Measurements from ENCODE around the gene PTPRG. TPM values are rescaled to one million over a fixed set of nuclear protein-coding genes. Genes with fewer than 3 reads are reported as not detected.

The PTPRG gene
- polyA plus RNA-seq, 2 donors, result 1.1 to 1.6 TPM

DNA sequence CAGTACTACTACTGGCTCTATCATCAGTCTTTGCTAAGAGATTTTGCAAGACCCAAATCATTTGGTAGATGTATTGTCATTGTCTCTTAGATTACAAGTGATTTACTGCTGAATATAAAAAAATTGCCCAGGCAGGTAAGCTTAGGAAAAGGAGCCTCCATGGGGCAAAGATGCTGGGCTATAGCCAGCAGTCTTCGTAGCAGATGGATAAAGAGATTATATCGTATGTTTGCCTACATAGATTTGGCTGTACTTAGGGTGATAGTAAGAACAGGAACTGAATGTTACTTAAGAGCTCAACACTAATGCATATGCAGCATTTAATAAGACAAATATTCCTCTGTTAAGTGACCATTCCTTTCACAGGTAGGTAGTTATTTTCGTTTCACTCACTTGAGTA, 48.9 kb downstream of the PTPRG start:
- Histone ChIP-seq H3K9me3 (ENCODE audit: control insufficient read depth in 2 of 2, insufficient read depth in 1 of 2, low read depth in 1 of 2, low read length in 1 of 2) (no peaks in the 10 kb centered on the region), H3K27ac (ENCODE audit: low read depth in 2 of 2, low read length in 1 of 2) (no peak overlapping the region), H3K4me3 (ENCODE audit: low read depth in 1 of 2, low read length in 2 of 2) (no peak overlapping the region), H3K36me3 (ENCODE audit: control insufficient read depth in 2 of 2, insufficient read depth in 2 of 2, low read length in 1 of 2) (no peaks in the 10 kb centered on the region), H3K4me1 (ENCODE audit: control insufficient read depth in 2 of 2, insufficient read depth in 2 of 2, low read length in 1 of 2) (no peaks in the 10 kb centered on the region), H3K27me3 (ENCODE audit: control insufficient read depth in 1 of 2, insufficient read depth in 2 of 2, low read length in 2 of 2) (no peaks in the 10 kb centered on the region)
- 46 to 47% methylated on average over 3 of the region's 3 CpGs for WGBS, 2 donors

DNA sequence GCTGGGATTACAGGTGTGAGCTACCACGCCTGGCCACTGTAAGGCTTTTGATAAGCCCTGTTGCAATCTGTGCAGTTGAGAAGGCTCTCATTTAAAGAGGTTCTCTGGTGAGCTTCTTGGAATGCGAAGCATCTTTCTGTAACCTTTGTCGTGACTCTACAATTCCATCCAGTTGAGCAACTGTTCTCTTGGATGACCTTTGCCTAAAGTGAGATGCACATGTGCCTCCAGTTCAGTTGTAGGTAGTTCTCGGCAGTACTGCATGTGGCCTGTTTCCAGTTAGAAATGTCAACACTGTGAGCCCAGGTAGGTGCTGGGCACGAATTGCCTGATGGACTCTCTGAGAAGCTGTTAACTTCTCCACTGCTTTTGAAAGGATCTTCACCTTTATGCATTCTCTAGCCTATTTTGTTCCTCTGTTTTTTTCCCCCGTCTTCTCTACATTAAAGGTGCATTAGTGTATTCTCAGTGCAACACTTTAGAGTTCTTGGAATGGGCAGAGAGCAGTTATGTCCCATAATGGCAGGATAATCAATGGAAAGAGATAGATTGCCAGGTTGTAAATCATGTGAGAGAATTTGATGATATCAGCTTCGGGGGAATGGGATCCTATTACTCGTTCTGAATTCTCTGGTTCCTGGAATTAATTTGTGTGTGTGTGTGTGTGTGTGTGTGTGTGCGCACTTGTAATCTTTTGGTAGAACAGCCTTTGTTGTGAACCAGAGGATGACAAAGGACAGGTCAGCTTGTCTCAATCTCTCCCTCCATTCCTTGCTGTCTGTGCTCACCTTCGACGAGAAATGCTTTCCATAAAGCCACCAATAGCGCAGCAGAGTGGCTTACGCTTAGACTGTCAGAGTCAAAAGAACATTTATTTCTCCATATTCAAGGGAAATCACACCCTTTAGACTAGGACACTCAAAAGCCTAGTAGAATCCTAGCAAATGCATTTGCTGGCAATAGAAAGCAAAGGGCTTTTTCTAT, 51.1 kb downstream of the PTPRG start:
- no peaks in the 10 kb centered on the region for H3K36me3 ChIP-seq (ENCODE audit: control insufficient read depth in 2 of 2, insufficient read depth in 2 of 2, low read length in 1 of 2)
- H3K9me3 ChIP-seq (ENCODE audit: control insufficient read depth in 2 of 2, insufficient read depth in 1 of 2, low read depth in 1 of 2, low read length in 1 of 2), result no peaks in the 10 kb centered on the region
- no peak overlapping the region for H3K27ac ChIP-seq (ENCODE audit: low read depth in 2 of 2, low read length in 1 of 2)
- no peak overlapping the region for H3K4me3 ChIP-seq (ENCODE audit: low read depth in 1 of 2, low read length in 2 of 2)
- no peaks in the 10 kb centered on the region for H3K4me1 ChIP-seq (ENCODE audit: control insufficient read depth in 2 of 2, insufficient read depth in 2 of 2, low read length in 1 of 2)
- 78 to 88% methylated on average over 13 of the region's 13 CpGs for WGBS, 2 donors
- no peaks in the 10 kb centered on the region for H3K27me3 ChIP-seq (ENCODE audit: control insufficient read depth in 1 of 2, insufficient read depth in 2 of 2, low read length in 2 of 2)

DNA sequence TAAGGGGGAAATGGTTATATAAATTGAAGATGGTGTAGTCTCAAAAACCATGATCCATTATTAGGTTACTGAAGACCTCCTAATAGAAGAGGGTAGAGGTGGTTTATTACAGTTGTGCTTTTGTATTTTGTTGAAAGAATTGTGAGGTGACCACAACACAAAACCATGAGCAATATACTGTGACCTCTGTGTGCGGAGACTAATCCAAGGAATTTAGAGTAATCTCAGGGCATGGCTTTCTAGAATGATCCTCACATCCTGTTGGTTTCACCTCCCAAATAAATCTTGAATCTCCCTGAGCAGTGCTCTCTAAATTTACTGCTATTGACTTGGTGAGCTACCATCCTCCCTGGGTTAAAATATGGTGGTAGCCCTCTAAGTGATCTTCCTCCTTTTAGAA, 52.3 kb downstream of the PTPRG start:
- 97 to 98% methylated on average over 1 of the region's 1 CpG for WGBS, 2 donors
- Histone ChIP-seq H3K4me3 (ENCODE audit: low read depth in 1 of 2, low read length in 2 of 2) (no peak overlapping the region), H3K4me1 (ENCODE audit: control insufficient read depth in 2 of 2, insufficient read depth in 2 of 2, low read length in 1 of 2) (no peaks in the 10 kb centered on the region), H3K27me3 (ENCODE audit: control insufficient read depth in 1 of 2, insufficient read depth in 2 of 2, low read length in 2 of 2) (no peaks in the 10 kb centered on the region), H3K36me3 (ENCODE audit: control insufficient read depth in 2 of 2, insufficient read depth in 2 of 2, low read length in 1 of 2) (no peaks in the 10 kb centered on the region), H3K27ac (ENCODE audit: low read depth in 2 of 2, low read length in 1 of 2) (no peak overlapping the region), H3K9me3 (ENCODE audit: control insufficient read depth in 2 of 2, insufficient read depth in 1 of 2, low read depth in 1 of 2, low read length in 1 of 2) (no peaks in the 10 kb centered on the region)

DNA sequence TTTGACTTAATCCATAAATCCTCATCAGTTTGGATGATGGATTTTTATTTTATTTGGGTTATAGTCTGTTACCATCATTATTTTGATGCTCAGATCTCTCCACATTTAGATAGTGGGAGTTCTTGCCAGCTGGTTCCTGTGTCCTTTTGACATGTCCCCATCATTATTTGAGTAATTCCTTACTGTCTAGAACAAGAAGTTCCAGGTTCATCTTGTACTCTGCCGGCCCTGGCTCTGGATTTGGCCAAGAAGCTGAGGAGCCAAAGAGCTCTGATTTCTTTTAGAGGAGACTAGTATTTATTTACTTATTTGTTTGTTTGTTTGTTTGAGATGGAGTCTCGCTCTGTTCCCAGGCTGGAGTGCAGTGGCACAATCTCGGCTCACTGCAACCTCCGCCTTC, 54.3 kb downstream of the PTPRG start:
- WGBS, 2 donors, result 93% methylated on average over 4 of the region's 4 CpGs
- Histone ChIP-seq H3K27ac (ENCODE audit: low read depth in 2 of 2, low read length in 1 of 2) (no peak overlapping the region), H3K4me1 (ENCODE audit: control insufficient read depth in 2 of 2, insufficient read depth in 2 of 2, low read length in 1 of 2) (no peaks in the 10 kb centered on the region), H3K27me3 (ENCODE audit: control insufficient read depth in 1 of 2, insufficient read depth in 2 of 2, low read length in 2 of 2) (no peaks in the 10 kb centered on the region), H3K36me3 (ENCODE audit: control insufficient read depth in 2 of 2, insufficient read depth in 2 of 2, low read length in 1 of 2) (no peaks in the 10 kb centered on the region), H3K9me3 (ENCODE audit: control insufficient read depth in 2 of 2, insufficient read depth in 1 of 2, low read depth in 1 of 2, low read length in 1 of 2) (no peaks in the 10 kb centered on the region), H3K4me3 (ENCODE audit: low read depth in 1 of 2, low read length in 2 of 2) (no peak overlapping the region)

DNA sequence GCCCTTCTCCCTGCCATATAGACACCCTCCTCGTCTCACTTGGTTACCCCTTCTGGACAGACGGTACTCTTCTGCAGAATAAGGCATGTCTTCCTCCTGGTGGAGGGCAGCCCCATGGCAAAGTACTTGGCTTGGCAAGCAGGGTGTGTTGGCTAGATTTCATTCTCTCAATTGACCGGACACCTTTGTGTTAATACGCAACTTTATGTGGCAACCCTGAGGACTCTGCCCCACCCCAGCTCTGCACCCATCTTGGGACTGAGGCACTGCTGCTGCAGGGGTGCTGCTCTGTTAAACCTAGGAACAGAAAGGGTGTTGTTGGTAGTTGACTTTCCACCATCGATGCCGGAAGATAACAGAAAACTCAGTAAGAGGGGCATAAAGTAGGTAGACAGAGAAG, 55.2 kb downstream of the PTPRG start:
- Histone ChIP-seq H3K36me3 (ENCODE audit: control insufficient read depth in 2 of 2, insufficient read depth in 2 of 2, low read length in 1 of 2) (no peaks in the 10 kb centered on the region), H3K4me1 (ENCODE audit: control insufficient read depth in 2 of 2, insufficient read depth in 2 of 2, low read length in 1 of 2) (no peaks in the 10 kb centered on the region), H3K27me3 (ENCODE audit: control insufficient read depth in 1 of 2, insufficient read depth in 2 of 2, low read length in 2 of 2) (no peaks in the 10 kb centered on the region), H3K4me3 (ENCODE audit: low read depth in 1 of 2, low read length in 2 of 2) (no peak overlapping the region), H3K27ac (ENCODE audit: low read depth in 2 of 2, low read length in 1 of 2) (no peak overlapping the region), H3K9me3 (ENCODE audit: control insufficient read depth in 2 of 2, insufficient read depth in 1 of 2, low read depth in 1 of 2, low read length in 1 of 2) (no peaks in the 10 kb centered on the region)
- 95 to 98% methylated on average over 6 of the region's 6 CpGs for WGBS, 2 donors

DNA sequence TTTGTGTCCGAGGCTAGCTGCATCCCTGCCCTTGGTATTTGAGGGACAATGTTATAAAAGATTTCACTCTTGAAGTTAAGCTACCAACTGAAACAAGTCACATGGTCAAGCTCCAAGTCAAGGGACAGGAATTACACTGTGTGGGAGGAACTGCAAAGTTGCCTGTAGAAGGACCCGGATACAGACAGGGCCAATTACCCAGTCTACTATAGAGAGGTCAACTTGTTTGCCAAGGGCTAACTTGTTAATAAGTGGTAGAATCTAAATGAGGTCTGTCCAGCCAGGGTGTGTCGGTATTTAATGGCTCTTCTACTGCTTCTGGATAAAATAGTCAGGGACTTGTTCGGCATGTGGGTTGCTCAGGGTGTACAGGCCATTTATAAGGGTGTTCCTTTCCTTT, 55.7 kb downstream of the PTPRG start:
- Histone ChIP-seq H3K9me3 (ENCODE audit: control insufficient read depth in 2 of 2, insufficient read depth in 1 of 2, low read depth in 1 of 2, low read length in 1 of 2) (no peaks in the 10 kb centered on the region), H3K4me1 (ENCODE audit: control insufficient read depth in 2 of 2, insufficient read depth in 2 of 2, low read length in 1 of 2) (no peaks in the 10 kb centered on the region), H3K4me3 (ENCODE audit: low read depth in 1 of 2, low read length in 2 of 2) (no peak overlapping the region), H3K36me3 (ENCODE audit: control insufficient read depth in 2 of 2, insufficient read depth in 2 of 2, low read length in 1 of 2) (no peaks in the 10 kb centered on the region), H3K27ac (ENCODE audit: low read depth in 2 of 2, low read length in 1 of 2) (no peak overlapping the region), H3K27me3 (ENCODE audit: control insufficient read depth in 1 of 2, insufficient read depth in 2 of 2, low read length in 2 of 2) (no peaks in the 10 kb centered on the region)
- WGBS, 2 donors, result 78 to 89% methylated on average over 4 of the region's 4 CpGs

DNA sequence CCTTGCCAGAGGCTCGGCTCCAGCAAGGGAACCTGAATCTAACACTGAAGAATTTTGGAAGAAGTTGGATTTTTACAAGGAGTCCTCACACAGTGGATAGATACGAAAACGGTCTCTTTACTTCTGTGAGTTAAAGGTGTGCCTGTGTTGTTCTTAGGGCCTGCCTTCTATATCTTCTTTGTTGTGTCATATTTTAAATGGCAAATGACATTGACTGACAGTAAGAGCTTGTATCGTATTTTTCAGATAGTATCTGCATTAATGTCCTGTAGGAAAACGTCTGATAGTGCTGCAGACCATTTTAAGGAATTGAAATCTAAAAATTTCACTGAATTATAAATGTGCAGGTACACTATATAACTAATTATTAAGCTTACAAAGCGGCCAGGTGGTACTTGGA, 56.3 kb downstream of the PTPRG start:
- WGBS, 2 donors, result 84 to 87% methylated on average over 6 of the region's 6 CpGs
- no peak overlapping the region for H3K4me3 ChIP-seq (ENCODE audit: low read depth in 1 of 2, low read length in 2 of 2)
- no peaks in the 10 kb centered on the region for H3K27me3 ChIP-seq (ENCODE audit: control insufficient read depth in 1 of 2, insufficient read depth in 2 of 2, low read length in 2 of 2)
- H3K27ac ChIP-seq (ENCODE audit: low read depth in 2 of 2, low read length in 1 of 2), result no peak overlapping the region
- no peaks in the 10 kb centered on the region for H3K4me1 ChIP-seq (ENCODE audit: control insufficient read depth in 2 of 2, insufficient read depth in 2 of 2, low read length in 1 of 2)
- H3K36me3 ChIP-seq (ENCODE audit: control insufficient read depth in 2 of 2, insufficient read depth in 2 of 2, low read length in 1 of 2), result no peaks in the 10 kb centered on the region
- no peaks in the 10 kb centered on the region for H3K9me3 ChIP-seq (ENCODE audit: control insufficient read depth in 2 of 2, insufficient read depth in 1 of 2, low read depth in 1 of 2, low read length in 1 of 2)

DNA sequence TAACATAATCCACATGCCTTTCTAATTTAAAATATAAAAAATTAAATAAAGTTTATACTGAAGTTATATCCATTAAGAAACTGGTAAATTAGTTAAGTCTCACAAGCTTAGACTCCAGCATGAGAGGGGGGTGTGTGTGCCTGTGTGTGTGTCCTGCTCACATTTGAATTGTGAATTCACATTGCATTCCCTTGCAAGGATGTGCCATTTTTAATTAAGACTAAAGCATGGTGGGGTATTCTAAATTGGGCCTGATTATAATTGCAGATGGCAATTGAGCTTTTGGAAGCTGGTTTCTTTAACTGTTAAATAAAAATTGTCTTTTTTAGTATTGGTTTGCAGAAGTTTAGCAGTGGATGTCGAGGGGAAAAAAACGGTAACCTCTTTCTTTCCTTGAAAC, 56.9 kb downstream of the PTPRG start:
- 89 to 93% methylated on average over 2 of the region's 2 CpGs for WGBS, 2 donors
- no peaks in the 10 kb centered on the region for H3K9me3 ChIP-seq (ENCODE audit: control insufficient read depth in 2 of 2, insufficient read depth in 1 of 2, low read depth in 1 of 2, low read length in 1 of 2)
- H3K27ac ChIP-seq (ENCODE audit: low read depth in 2 of 2, low read length in 1 of 2), result no peak overlapping the region
- H3K36me3 ChIP-seq (ENCODE audit: control insufficient read depth in 2 of 2, insufficient read depth in 2 of 2, low read length in 1 of 2), result no peaks in the 10 kb centered on the region
- H3K4me3 ChIP-seq (ENCODE audit: low read depth in 1 of 2, low read length in 2 of 2), result no peak overlapping the region
- H3K27me3 ChIP-seq (ENCODE audit: control insufficient read depth in 1 of 2, insufficient read depth in 2 of 2, low read length in 2 of 2), result no peaks in the 10 kb centered on the region
- H3K4me1 ChIP-seq (ENCODE audit: control insufficient read depth in 2 of 2, insufficient read depth in 2 of 2, low read length in 1 of 2), result no peaks in the 10 kb centered on the region

DNA sequence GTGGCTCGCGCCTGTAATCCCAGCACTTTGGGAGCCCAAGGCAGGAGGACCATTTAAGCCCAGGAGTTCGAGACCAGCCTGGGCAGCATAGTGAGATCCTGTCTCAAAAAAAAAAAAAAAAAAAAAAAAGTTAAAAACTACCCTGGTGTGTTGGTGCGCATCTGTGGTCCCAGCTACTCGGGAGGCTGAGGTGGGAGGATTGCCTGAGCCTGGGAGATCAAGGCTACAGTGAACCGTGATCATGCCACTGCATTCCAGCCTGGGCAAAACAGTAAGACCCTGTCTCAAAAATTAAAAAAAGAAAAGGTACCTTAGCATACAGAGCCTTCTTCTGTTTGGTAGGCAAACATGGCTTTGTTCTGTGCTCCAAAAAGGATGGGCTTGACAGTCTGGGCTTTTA, 57.5 kb downstream of the PTPRG start:
- H3K27me3 ChIP-seq (ENCODE audit: control insufficient read depth in 1 of 2, insufficient read depth in 2 of 2, low read length in 2 of 2), result no peaks in the 10 kb centered on the region
- no peaks in the 10 kb centered on the region for H3K9me3 ChIP-seq (ENCODE audit: control insufficient read depth in 2 of 2, insufficient read depth in 1 of 2, low read depth in 1 of 2, low read length in 1 of 2)
- H3K27ac ChIP-seq (ENCODE audit: low read depth in 2 of 2, low read length in 1 of 2), result no peak overlapping the region
- no peaks in the 10 kb centered on the region for H3K36me3 ChIP-seq (ENCODE audit: control insufficient read depth in 2 of 2, insufficient read depth in 2 of 2, low read length in 1 of 2)
- no peak overlapping the region for H3K4me3 ChIP-seq (ENCODE audit: low read depth in 1 of 2, low read length in 2 of 2)
- no peaks in the 10 kb centered on the region for H3K4me1 ChIP-seq (ENCODE audit: control insufficient read depth in 2 of 2, insufficient read depth in 2 of 2, low read length in 1 of 2)
- WGBS, 2 donors, result 94% methylated on average over 6 of the region's 6 CpGs

DNA sequence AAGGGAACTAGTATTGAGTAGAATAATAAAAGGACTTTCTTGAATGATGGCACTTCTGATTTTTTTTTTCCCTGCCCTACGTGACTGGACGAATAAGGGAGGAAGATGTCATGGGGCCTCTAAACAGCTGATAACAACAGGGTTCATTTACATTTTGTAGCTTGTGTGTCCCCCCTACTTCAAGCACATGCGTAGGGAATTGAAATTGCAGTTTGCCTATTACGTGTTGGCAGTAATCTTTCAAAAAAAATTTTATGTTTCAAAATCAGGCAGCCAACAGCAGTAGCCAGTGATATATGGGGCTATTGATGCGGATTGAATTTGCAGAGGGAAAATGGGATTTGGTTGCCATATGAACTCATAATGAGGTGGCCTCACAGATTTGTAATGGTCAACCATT, 58.7 kb downstream of the PTPRG start:
- Histone ChIP-seq H3K9me3 (ENCODE audit: control insufficient read depth in 2 of 2, insufficient read depth in 1 of 2, low read depth in 1 of 2, low read length in 1 of 2) (no peaks in the 10 kb centered on the region), H3K4me3 (ENCODE audit: low read depth in 1 of 2, low read length in 2 of 2) (no peak overlapping the region), H3K27ac (ENCODE audit: low read depth in 2 of 2, low read length in 1 of 2) (no peak overlapping the region), H3K4me1 (ENCODE audit: control insufficient read depth in 2 of 2, insufficient read depth in 2 of 2, low read length in 1 of 2) (no peaks in the 10 kb centered on the region), H3K27me3 (ENCODE audit: control insufficient read depth in 1 of 2, insufficient read depth in 2 of 2, low read length in 2 of 2) (no peaks in the 10 kb centered on the region), H3K36me3 (ENCODE audit: control insufficient read depth in 2 of 2, insufficient read depth in 2 of 2, low read length in 1 of 2) (no peaks in the 10 kb centered on the region)
- 79 to 80% methylated on average over 5 of the region's 5 CpGs for WGBS, 2 donors
